HEK293 (cell line): Measurements from ENCODE around the gene MBD6.
"Not testable (repeated sequence)": the region's sequence is repeated elsewhere in the genome, so short reads cannot be mapped to it uniquely, and the experiment has no call there.

Experiments used
- CTCF ChIP-seq: fragments of 450-650 bp; formaldehyde crosslinking; IDR thresholded peaks from 2 replicates; pipeline ENCODE4 v1.5.1; 2016; ENCODE audit warnings: missing biosample characterization, missing genetic modification characterization
- REPIN1 ChIP-seq: fragments of 450-650 bp; formaldehyde crosslinking; IDR thresholded peaks from 2 replicates; pipeline ENCODE4 v1.5.1; 2017; ENCODE audit warnings: missing biosample characterization, missing genetic modification characterization, low read depth
- SALL2 ChIP-seq: fragments of 450-650 bp; formaldehyde crosslinking; IDR thresholded peaks from 2 replicates; pipeline ENCODE4 v1.5.0; 2017; ENCODE audit warnings: missing biosample characterization, mild to moderate bottlenecking, missing genetic modification characterization, borderline replicate concordance
- ZBTB1 ChIP-seq: fragments of 450-650 bp; formaldehyde crosslinking; IDR thresholded peaks from 2 replicates; pipeline ENCODE4 v1.5.1; 2016; ENCODE audit warnings: missing biosample characterization, missing genetic modification characterization
- ZNF16 ChIP-seq: fragments of 450-650 bp; formaldehyde crosslinking; IDR thresholded peaks from 2 replicates; pipeline ENCODE4 v1.5.1; 2016; ENCODE audit warnings: low read depth, missing biosample characterization, missing genetic modification characterization
- ZNF280D ChIP-seq: fragments of 450-650 bp; formaldehyde crosslinking; IDR thresholded peaks from 2 replicates; pipeline ENCODE4 v1.5.1; 2016; ENCODE audit warnings: missing biosample characterization, missing genetic modification characterization
- ZNF473 ChIP-seq: fragments of 450-650 bp; formaldehyde crosslinking; IDR thresholded peaks from 2 replicates; pipeline ENCODE4 v1.5.1; 2017; ENCODE audit warnings: missing biosample characterization, missing genetic modification characterization
- ZNF549 ChIP-seq: fragments of 450-650 bp; IDR thresholded peaks from 2 replicates; pipeline ENCODE4 v1.5.1; 2018; ENCODE audit warnings: missing biosample characterization, missing genetic modification characterization, mild to moderate bottlenecking, inconsistent platforms, moderate library complexity

DNA sequence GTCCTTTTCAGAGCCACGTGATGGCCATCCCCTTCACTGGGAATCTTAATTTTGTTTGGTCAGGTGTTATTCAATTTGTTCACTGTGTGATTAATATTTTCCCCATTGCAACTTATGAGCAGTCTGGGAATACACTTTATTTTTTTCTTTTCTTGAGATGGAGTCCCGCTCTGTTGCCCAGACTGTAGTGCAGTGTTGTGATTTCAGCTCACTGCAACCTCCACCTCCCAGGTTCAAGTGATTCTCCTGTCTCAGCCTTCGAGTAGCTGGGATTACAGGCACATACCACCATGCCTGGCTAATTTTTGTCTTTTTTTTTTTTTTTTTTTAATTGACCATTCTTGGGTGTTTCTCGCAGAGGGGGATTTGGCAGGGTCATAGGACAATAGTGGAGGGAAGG, 16.1 kb upstream of the MBD6 start:
- TF ChIP-seq ZNF280D (tag by site-specific recombination); CTCF (tag by site-specific recombination); ZNF16; ZNF549 (tag by site-specific recombination); REPIN1; SALL2 (tag by site-specific recombination); ZNF473 (tag by site-specific recombination); ZBTB1: not testable (repeated sequence)
